Endothelial cell (in vitro differentiated cells): ENCODE measurements around the gene PTPN1. TPM values are rescaled to one million over a fixed set of nuclear protein-coding genes. Genes with fewer than 3 reads are reported as not detected.

Experiments
- DNase-seq: peaks from one replicate; pipeline ENCODE4 v3.0.0; 2021; ENCODE audit warnings: low spot score
- H3K27ac Mint-ChIP-seq: one replicate; pipeline ENCODE4 v1.8.0; 2021; ENCODE audit warnings: mixed read lengths, inconsistent platforms; ENCODE audit not compliant: unreplicated experiment
- H3K27me3 Mint-ChIP-seq: one replicate; pipeline ENCODE4 v1.8.0; 2021; ENCODE audit warnings: mild to moderate bottlenecking, moderate library complexity, mixed read lengths, inconsistent platforms; ENCODE audit not compliant: unreplicated experiment
- H3K36me3 Mint-ChIP-seq: one replicate; pipeline ENCODE4 v1.8.0; 2021; ENCODE audit warnings: mild to moderate bottlenecking, low read depth, mixed read lengths, inconsistent platforms; ENCODE audit not compliant: unreplicated experiment
- H3K4me1 Mint-ChIP-seq: one replicate; pipeline ENCODE4 v1.8.0; 2021; ENCODE audit warnings: mild to moderate bottlenecking, mixed read lengths, inconsistent platforms; ENCODE audit not compliant: unreplicated experiment
- H3K4me3 Mint-ChIP-seq: one replicate; pipeline ENCODE4 v1.8.0; 2021; ENCODE audit warnings: mild to moderate bottlenecking, mixed read lengths, inconsistent platforms; ENCODE audit not compliant: unreplicated experiment
- H3K9me3 Mint-ChIP-seq: one replicate; pipeline ENCODE4 v1.8.0; 2021; ENCODE audit warnings: mixed read lengths, inconsistent platforms; ENCODE audit not compliant: unreplicated experiment
- total RNA-seq: library from RNA; stranded (reverse); fragmentation: NEBNext Ultra II Directional; extraction: Animal tissue kit (Norgen Biotek cat#: 25700); gene quantifications from one replicate; pipeline ENCODE4 v1.2.1, GENCODE V29; 2021; ENCODE audit not compliant: unreplicated experiment
- TF ChIP-seq, protein P1 (sequence below): fragments of 200-600 bp; sonication (generic); IDR thresholded peaks from one replicate; pipeline ENCODE4 v1.5.0; 2021; ENCODE audit warnings: antibody characterized with exemption; ENCODE audit not compliant: unreplicated experiment

Gene PTPN1
- total RNA-seq, 1 donor from 2014 or later = 46.0 TPM

DNA sequence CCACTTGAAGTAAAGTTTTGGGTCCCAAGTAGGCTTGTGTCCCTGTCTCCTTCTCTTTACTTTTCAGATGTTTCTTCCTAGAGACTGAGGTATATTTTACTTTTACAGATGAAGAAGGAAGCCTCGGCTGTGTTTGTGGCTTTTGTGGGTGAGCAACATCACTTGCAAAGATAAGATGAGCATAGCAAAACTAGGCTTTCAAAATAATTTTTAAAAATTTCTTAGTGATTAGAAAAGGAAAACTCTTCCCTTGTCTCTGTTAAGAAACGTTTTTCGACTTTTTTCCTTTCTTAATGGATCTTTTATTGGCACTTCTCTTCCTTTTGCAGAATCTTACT lies 7.6 kb downstream of the PTPN1 start:
- TF ChIP-seq, protein P1, sequence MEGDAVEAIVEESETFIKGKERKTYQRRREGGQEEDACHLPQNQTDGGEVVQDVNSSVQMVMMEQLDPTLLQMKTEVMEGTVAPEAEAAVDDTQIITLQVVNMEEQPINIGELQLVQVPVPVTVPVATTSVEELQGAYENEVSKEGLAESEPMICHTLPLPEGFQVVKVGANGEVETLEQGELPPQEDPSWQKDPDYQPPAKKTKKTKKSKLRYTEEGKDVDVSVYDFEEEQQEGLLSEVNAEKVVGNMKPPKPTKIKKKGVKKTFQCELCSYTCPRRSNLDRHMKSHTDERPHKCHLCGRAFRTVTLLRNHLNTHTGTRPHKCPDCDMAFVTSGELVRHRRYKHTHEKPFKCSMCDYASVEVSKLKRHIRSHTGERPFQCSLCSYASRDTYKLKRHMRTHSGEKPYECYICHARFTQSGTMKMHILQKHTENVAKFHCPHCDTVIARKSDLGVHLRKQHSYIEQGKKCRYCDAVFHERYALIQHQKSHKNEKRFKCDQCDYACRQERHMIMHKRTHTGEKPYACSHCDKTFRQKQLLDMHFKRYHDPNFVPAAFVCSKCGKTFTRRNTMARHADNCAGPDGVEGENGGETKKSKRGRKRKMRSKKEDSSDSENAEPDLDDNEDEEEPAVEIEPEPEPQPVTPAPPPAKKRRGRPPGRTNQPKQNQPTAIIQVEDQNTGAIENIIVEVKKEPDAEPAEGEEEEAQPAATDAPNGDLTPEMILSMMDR = no peak
- Mint-ChIP-seq H3K4me3 (no peak overlapping the region), H3K9me3 (no peaks in the 10 kb centered on the region), H3K27ac (no peak overlapping the region), H3K36me3 (no peaks in the 10 kb centered on the region), H3K4me1 (peaks cover 38% of the 10 kb centered on the region), H3K27me3 (no peaks in the 10 kb centered on the region)
- DNase-seq = no peak

DNA sequence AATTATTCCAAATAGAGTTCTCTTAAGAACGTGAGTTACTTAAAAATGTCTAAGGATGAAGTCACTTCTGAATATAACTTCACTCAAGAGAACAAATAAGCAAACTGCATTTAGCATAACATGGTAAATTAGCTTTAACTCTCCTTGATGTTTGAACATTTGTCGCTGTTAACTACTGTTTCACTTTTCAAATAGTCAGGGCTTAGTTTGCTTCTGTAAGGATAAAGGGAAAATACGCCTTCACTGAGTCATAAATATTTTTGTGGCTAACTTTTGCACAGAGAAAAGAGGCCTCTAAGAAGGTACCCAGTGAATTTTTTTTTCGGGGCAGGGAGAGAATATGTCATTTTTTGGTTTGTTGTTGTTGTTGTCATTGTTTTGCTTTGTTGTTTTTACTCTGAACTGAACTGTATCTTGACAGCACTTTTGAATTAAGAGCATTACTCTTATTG lies 8.1 kb downstream of the PTPN1 start:
- Mint-ChIP-seq H3K4me3 (no peak overlapping the region), H3K36me3 (no peaks in the 10 kb centered on the region), H3K9me3 (no peaks in the 10 kb centered on the region), H3K4me1 (peaks cover 38% of the 10 kb centered on the region), H3K27me3 (no peaks in the 10 kb centered on the region), H3K27ac (no peak overlapping the region)
- TF ChIP-seq, protein P1 = no peak
- DNase-seq = no peak

DNA sequence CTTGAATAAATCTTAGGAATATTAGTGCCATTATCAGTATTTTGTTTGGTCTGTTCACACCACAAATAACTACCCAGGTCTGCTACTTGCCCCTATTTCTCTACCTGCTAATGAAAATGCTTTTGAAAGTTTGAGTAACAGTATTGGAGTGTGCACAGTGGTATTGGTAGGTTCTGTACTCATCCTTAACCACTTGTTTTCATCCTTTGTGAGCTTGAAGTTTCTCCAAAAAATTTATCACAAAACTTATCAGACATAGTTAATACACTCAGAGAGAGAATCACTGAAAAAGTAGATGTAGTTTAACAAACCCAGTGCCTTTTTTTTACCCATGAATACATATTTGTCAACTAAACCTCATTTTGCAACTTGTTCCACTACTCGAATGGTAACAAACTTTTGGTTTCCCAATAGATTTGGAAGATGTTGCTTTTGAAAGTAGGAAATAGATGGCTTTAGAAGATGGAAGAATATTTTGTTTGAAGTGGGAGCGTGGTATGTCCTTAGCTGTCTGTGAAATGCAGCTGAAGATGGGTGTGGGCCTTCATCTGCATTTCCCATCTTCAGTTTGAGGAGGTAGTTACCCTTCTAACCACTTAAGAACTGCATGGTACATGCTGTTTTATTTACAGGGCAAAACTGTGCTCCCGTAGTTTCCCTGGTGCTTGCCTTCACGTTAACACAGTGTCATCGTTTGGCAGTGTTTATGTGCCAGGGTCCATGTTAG lies 9.0 kb downstream of the PTPN1 start:
- no peak overlapping the region for H3K4me3 Mint-ChIP-seq
- TF ChIP-seq, protein P1 = no peak
- no peaks in the 10 kb centered on the region for H3K27me3 Mint-ChIP-seq
- no peaks in the 10 kb centered on the region for H3K9me3 Mint-ChIP-seq
- peaks cover 39% of the 10 kb centered on the region for H3K4me1 Mint-ChIP-seq
- no peak for DNase-seq
- no peaks in the 10 kb centered on the region for H3K36me3 Mint-ChIP-seq
- H3K27ac Mint-ChIP-seq = no peak overlapping the region

DNA sequence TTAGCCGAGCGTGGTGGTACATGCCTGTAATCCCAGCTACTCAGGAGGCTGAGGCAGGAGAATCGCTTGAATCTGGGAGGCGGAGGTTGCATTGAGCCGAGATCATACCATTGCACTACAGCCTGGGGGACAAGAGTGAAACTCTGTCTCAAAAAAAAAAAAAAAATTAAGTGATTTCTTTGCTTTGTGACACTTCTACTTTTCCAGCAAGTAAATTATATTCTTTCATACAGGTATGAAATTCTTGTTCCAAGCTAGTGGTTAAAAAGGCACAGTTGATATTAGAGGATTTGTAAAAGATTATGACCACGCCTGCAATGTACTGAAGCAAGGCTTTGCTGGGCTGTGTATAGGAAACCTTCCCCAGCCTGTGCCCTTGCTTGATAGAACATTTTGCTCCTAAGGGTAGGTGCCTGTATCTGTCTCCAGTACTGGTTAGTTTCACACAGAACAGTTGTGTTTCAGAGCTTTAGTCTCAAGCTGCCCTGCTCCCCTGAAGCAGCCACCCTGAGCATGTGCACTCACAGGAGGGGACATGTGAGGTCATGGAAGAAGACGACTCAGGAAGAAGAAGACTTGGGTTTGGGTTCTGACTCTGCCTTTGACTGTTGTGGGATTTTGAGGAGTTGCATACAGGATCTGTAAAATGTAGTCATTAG lies 10.2 kb downstream of the PTPN1 start:
- TF ChIP-seq, protein P1 = no peak
- no peak overlapping the region for H3K27ac Mint-ChIP-seq
- H3K9me3 Mint-ChIP-seq = no peaks in the 10 kb centered on the region
- H3K4me1 Mint-ChIP-seq = peaks cover 31% of the 10 kb centered on the region
- H3K27me3 Mint-ChIP-seq = no peaks in the 10 kb centered on the region
- no peaks in the 10 kb centered on the region for H3K36me3 Mint-ChIP-seq
- H3K4me3 Mint-ChIP-seq = no peak overlapping the region
- no peak for DNase-seq
